Naive thymus-derived CD8-positive, alpha-beta T cell (primary cell): ENCODE measurements around the gene ADAMTS12. TPM values are rescaled to one million over a fixed set of nuclear protein-coding genes. Genes with fewer than 3 reads are reported as not detected.

Experiments used
- ATAC-seq, 2 donors: fragments of 150-1000 bp; cut with Tn5 transposase in 1 of 2; sonication (Bioruptor Pico), chemical (Tn5 transposase) in 1 of 2; 1 replicate in 1 of 2; 2 replicates in 1 of 2; pipeline ENCODE4 v1.10.0; 2021; ENCODE audit warnings: mild to moderate bottlenecking in 2 of 2, moderate library complexity in 2 of 2
- POLR2A ChIA-PET: fragments of 350-600 bp; sonication (Branson Sonifier 250); formaldehyde crosslinking; loops from one replicate; lab custom pipeline; 2021; ENCODE audit warnings: antibody characterized with exemption; lab: Charles Lee
- DNase-seq, 10 donors: peaks; one replicate each; pipeline versions ENCODE4 v3.0.0 to v3.0.0-alpha.2; 2020 to 2022
- H3K27ac Mint-ChIP-seq, 10 donors: one replicate each; pipeline ENCODE4 v1.8.0; 2020 to 2022; ENCODE audit warnings: mild to moderate bottlenecking in 10 of 10, mixed read lengths in 10 of 10, moderate library complexity in 4 of 10, inconsistent platforms in 1 of 10
- H3K27me3 Mint-ChIP-seq, 5 donors: one replicate each; pipeline ENCODE4 v1.8.0; 2021 to 2022; ENCODE audit warnings: mixed read lengths in 5 of 5
- H3K36me3 Mint-ChIP-seq, 3 donors: one replicate each; pipeline ENCODE4 v1.8.0; 2020 to 2022; ENCODE audit warnings: mixed read lengths in 3 of 3, mild to moderate bottlenecking in 2 of 3, inconsistent platforms in 1 of 3
- H3K4me1 Mint-ChIP-seq, 4 donors: one replicate each; pipeline ENCODE4 v1.8.0; 2021 to 2022; ENCODE audit warnings: mixed read lengths in 4 of 4
- H3K4me3 Mint-ChIP-seq, 10 donors: one replicate each; pipeline ENCODE4 v1.8.0; 2020 to 2022; ENCODE audit warnings: mild to moderate bottlenecking in 10 of 10, mixed read lengths in 10 of 10, moderate library complexity in 6 of 10, inconsistent platforms in 1 of 10
- H3K9me3 Mint-ChIP-seq, 9 donors: one replicate each; pipeline ENCODE4 v1.8.0; 2020 to 2022; ENCODE audit warnings: mixed read lengths in 9 of 9, mild to moderate bottlenecking in 3 of 9, inconsistent platforms in 1 of 9, moderate library complexity in 1 of 9
- polyA plus RNA-seq, 3 donors: library from polyadenylated mRNA; unstranded; fragments of 300-500 nt; fragmentation: Illumina TruSeq; gene quantifications; one replicate each; pipeline ENCODE4 v1.2.3, GENCODE V29; 2021
- total RNA-seq, 8 experiments: library from RNA in 2 of 8; stranded (reverse) in 2 of 8; gene quantifications; one replicate each; pipeline ENCODE4 v1.2.3 and lab custom pipeline; 2021 to 2026

The ADAMTS12 gene
- total and polyA plus RNA-seq, 5 experiments from 2014 or later = 0.05 TPM; not detected in 4

- Mint-ChIP-seq H3K4me1 (peaks cover 0 to 4% (median 2%) of the 10 kb centered on the region in 4 donors), H3K27ac (no peak overlapping the region), H3K27me3 (no peaks in the 10 kb centered on the region), H3K4me3 (no peak overlapping the region), H3K9me3 (peaks cover 0 to 22% (median 0%) of the 10 kb centered on the region in 9 donors), H3K36me3 (peaks cover 26 to 72% (median 65%) of the 10 kb centered on the region in 3 donors)
- POLR2A ChIA-PET = no interaction called here
- ATAC-seq (no peak), DNase-seq (no peak)
These were observed 416.8 kb downstream of the ADAMTS12 start for GRCh38 chr5:33474931-33475499.

- DNase-seq = no peak
- POLR2A ChIA-PET = no interaction called here
- Mint-ChIP-seq H3K9me3 (peaks cover 0 to 22% (median 0%) of the 10 kb centered on the region in 9 donors), H3K36me3 (peaks cover 26 to 82% (median 65%) of the 10 kb centered on the region in 3 donors), H3K4me1 (peaks cover 0 to 4% (median 2%) of the 10 kb centered on the region in 4 donors), H3K27ac (no peak overlapping the region), H3K27me3 (no peaks in the 10 kb centered on the region), H3K4me3 (no peak overlapping the region)
- no peak for ATAC-seq
These were observed 417.8 kb downstream of the ADAMTS12 start for GRCh38 chr5:33474004-33474403.

Other genes starting within 250 kb of the ADAMTS12 start
- gene RXFP3, start 44.4 kb upstream of the ADAMTS12 start, total RNA-seq = not detected
- not detected for gene RXFP3, start 44.4 kb upstream of the ADAMTS12 start, polyA plus RNA-seq
- under 1 TPM in 1 of 2 experiments, not detected in 1; 0.93 TPM for gene SLC45A2, start 92.7 kb upstream of the ADAMTS12 start, total RNA-seq
- gene SLC45A2, start 92.7 kb upstream of the ADAMTS12 start, polyA plus RNA-seq = not detected
- 1 to 10 TPM; 4.8 to 4.9 TPM for gene AMACR, start 116.1 kb upstream of the ADAMTS12 start, total RNA-seq
- gene AMACR, start 116.1 kb upstream of the ADAMTS12 start, polyA plus RNA-seq = 1 to 10 TPM; 5.9 to 9.1 (median 7.2) TPM
- gene C1QTNF3, start 151.2 kb upstream of the ADAMTS12 start, total RNA-seq = 1 to 10 TPM; 5.7 to 7.4 TPM
- under 1 TPM; 0.08 to 0.38 (median 0.36) TPM for gene C1QTNF3, start 151.2 kb upstream of the ADAMTS12 start, polyA plus RNA-seq